Caco-2 (cell line): ENCODE results near the gene MAST4. TPM values are rescaled to one million over a fixed set of nuclear protein-coding genes. Genes with fewer than 3 reads are reported as not detected.

ENCODE experiments used
- BruUV-seq: library from RNA; stranded (reverse); fragments of 400-500 nt; replicated peaks from 2 replicates; lab custom pipeline; 2021; lab: Mats Ljungman, UMichigan
- CTCF ChIA-PET: fragments of 300-600 bp; sonication (Branson Sonifier 250); formaldehyde crosslinking; loops from one replicate; lab custom pipeline; 2022; ENCODE audit warnings: antibody characterized with exemption; lab: Charles Lee
- POLR2A ChIA-PET: fragments of 300-600 bp; sonication (Branson Sonifier 250); formaldehyde crosslinking; loops from one replicate; lab custom pipeline; 2022; ENCODE audit warnings: antibody characterized with exemption; lab: Charles Lee
- DNase-seq, 2 experiments: peaks; one replicate each; pipeline versions ENCODE4 v3.0.0 to v3.0.0-alpha.2; 2020 to 2022
- H3K27me3 ChIP-seq: replicated peaks from 2 replicates; pipeline ENCODE4 v1.6.0; 2011; ENCODE audit warnings: low read length; ENCODE audit not compliant: control insufficient read depth, insufficient read depth
- H3K36me3 ChIP-seq: 2 replicates; pipeline ENCODE4 v1.5.1; 2011; ENCODE audit warnings: low read length; ENCODE audit not compliant: control insufficient read depth, insufficient read depth
- H3K4me1 ChIP-seq: fragments of 250-450 bp; sonication (Bioruptor Pico); 2 replicates; pipeline ENCODE4 v1.5.1; 2020; ENCODE audit warnings: mild to moderate bottlenecking
- H3K4me3 ChIP-seq: 2 replicates; pipeline ENCODE4 v1.5.1; 2011; ENCODE audit warnings: low read depth, mild to moderate bottlenecking, control low read depth, low read length
- H3K9me3 ChIP-seq: fragments of 250-450 bp; sonication (Bioruptor Pico); 2 replicates; pipeline ENCODE4 v1.5.1; 2020; ENCODE audit warnings: mild to moderate bottlenecking, moderate library complexity
- H3K27ac Mint-ChIP-seq: one replicate; pipeline ENCODE4 v1.8.0; 2022; ENCODE audit warnings: mixed read lengths; ENCODE audit not compliant: unreplicated experiment
- H3K27me3 Mint-ChIP-seq: one replicate; pipeline ENCODE4 v1.8.0; 2022; ENCODE audit warnings: mixed read lengths; ENCODE audit not compliant: insufficient read depth, unreplicated experiment
- H3K36me3 Mint-ChIP-seq: one replicate; pipeline ENCODE4 v1.8.0; 2022; ENCODE audit warnings: mild to moderate bottlenecking, mixed read lengths; ENCODE audit not compliant: insufficient read depth, unreplicated experiment
- H3K4me1 Mint-ChIP-seq: one replicate; pipeline ENCODE4 v1.8.0; 2022; ENCODE audit warnings: low read depth, mixed read lengths; ENCODE audit not compliant: unreplicated experiment
- H3K4me3 Mint-ChIP-seq: one replicate; pipeline ENCODE4 v1.8.0; 2022; ENCODE audit warnings: mild to moderate bottlenecking, moderate library complexity, mixed read lengths; ENCODE audit not compliant: unreplicated experiment
- H3K9me3 Mint-ChIP-seq: one replicate; pipeline ENCODE4 v1.8.0; 2022; ENCODE audit warnings: mixed read lengths; ENCODE audit not compliant: unreplicated experiment
- intact Hi-C: fragments of 100-400 bp; cut with micrococcal nuclease; formaldehyde crosslinking; loops from one replicate; pipeline ENCODE4 v1.10.0; 2022; ENCODE audit not compliant: unreplicated experiment
- total RNA-seq: library from RNA; stranded (reverse); gene quantifications from 2 replicates; pipeline ENCODE4 v1.2.3, GENCODE V29; 2022
- TF ChIP-seq, protein P1 (sequence below), 2 experiments: fragments of 200-600 bp in 1 of 2; IDR thresholded peaks; 1 replicate in 1 of 2; 2 replicates in 1 of 2; pipeline versions ENCODE4 v1.5.1 to v1.8.0; 2011 to 2022; ENCODE audit warnings: antibody characterized with exemption in 1 of 2, control low read depth in 1 of 2, inconsistent platforms in 1 of 2, low read depth in 1 of 2, low read length in 1 of 2, mild to moderate bottlenecking in 1 of 2, moderate library complexity in 1 of 2; ENCODE audit not compliant: insufficient read depth in 1 of 2, severe bottlenecking in 1 of 2, unreplicated experiment in 1 of 2

The MAST4 gene
- total RNA-seq, 1 experiment from 2014 or later = 17.8 TPM

- no peak overlapping the region for H3K4me3 Mint-ChIP-seq
- H3K36me3 Mint-ChIP-seq = peaks cover 5% of the 10 kb centered on the region
- H3K9me3 ChIP-seq = no peaks in the 10 kb centered on the region
- BruUV-seq = no TSS peak
- DNase-seq = no peak
- H3K27me3 ChIP-seq = no peaks in the 10 kb centered on the region
- TF ChIP-seq, protein P1, sequence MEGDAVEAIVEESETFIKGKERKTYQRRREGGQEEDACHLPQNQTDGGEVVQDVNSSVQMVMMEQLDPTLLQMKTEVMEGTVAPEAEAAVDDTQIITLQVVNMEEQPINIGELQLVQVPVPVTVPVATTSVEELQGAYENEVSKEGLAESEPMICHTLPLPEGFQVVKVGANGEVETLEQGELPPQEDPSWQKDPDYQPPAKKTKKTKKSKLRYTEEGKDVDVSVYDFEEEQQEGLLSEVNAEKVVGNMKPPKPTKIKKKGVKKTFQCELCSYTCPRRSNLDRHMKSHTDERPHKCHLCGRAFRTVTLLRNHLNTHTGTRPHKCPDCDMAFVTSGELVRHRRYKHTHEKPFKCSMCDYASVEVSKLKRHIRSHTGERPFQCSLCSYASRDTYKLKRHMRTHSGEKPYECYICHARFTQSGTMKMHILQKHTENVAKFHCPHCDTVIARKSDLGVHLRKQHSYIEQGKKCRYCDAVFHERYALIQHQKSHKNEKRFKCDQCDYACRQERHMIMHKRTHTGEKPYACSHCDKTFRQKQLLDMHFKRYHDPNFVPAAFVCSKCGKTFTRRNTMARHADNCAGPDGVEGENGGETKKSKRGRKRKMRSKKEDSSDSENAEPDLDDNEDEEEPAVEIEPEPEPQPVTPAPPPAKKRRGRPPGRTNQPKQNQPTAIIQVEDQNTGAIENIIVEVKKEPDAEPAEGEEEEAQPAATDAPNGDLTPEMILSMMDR (IDR thresholded peaks at IDR 0.05; ENCODE audit: insufficient read depth in 1 of 2, low read depth in 1 of 2, low read length in 1 of 2, severe bottlenecking in 1 of 2, unreplicated experiment in 1 of 2) = no peak
- H3K4me1 Mint-ChIP-seq = no peaks in the 10 kb centered on the region
- H3K9me3 Mint-ChIP-seq = no peaks in the 10 kb centered on the region
- H3K4me3 ChIP-seq = no peak overlapping the region
- ChIA-PET POLR2A (no interaction called here), CTCF (no interaction called here)
- intact Hi-C loops = no loop called here
- peaks cover 18% of the 10 kb centered on the region for H3K27me3 Mint-ChIP-seq
- H3K36me3 ChIP-seq = no peaks in the 10 kb centered on the region
- H3K27ac Mint-ChIP-seq = no peak overlapping the region
- H3K4me1 ChIP-seq = no peaks in the 10 kb centered on the region
These were observed 64.2 kb downstream of the MAST4 start for GRCh38 chr5:66660396-66660795.

DNA sequence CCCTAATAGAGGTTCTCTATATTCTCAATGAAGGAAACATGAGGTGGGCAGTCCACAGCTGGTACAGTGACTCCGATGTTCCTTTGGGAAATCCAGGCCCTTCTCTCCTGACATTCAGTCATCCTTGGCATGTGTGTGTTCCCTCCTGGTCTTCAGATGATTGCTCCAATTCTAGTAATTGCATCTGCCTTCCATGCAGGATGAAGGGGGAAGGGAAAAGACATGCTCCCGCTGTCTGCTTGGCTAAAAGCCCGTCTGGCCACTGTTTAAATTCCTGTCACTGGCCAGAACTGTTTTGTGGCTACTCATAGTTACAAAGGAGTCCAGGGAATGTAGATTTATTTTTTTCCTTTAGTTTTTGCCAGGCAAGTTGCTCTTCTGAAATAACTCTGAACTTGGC is 65.0 kb downstream of the MAST4 start:
- no peaks in the 10 kb centered on the region for H3K4me1 Mint-ChIP-seq
- peaks cover 18% of the 10 kb centered on the region for H3K27me3 Mint-ChIP-seq
- H3K9me3 Mint-ChIP-seq = no peaks in the 10 kb centered on the region
- H3K27ac Mint-ChIP-seq = no peak overlapping the region
- peaks cover 5% of the 10 kb centered on the region for H3K36me3 Mint-ChIP-seq
- POLR2A ChIA-PET = no interaction called here
- Histone ChIP-seq H3K36me3 (no peaks in the 10 kb centered on the region), H3K27me3 (no peaks in the 10 kb centered on the region), H3K9me3 (no peaks in the 10 kb centered on the region), H3K4me3 (no peak overlapping the region), H3K4me1 (no peaks in the 10 kb centered on the region)
- CTCF ChIA-PET = no interaction called here
- no TSS peak for BruUV-seq
- intact Hi-C loops = no loop called here
- TF ChIP-seq, protein P1 (IDR thresholded peaks at IDR 0.05; ENCODE audit: insufficient read depth in 1 of 2, low read depth in 1 of 2, low read length in 1 of 2, severe bottlenecking in 1 of 2, unreplicated experiment in 1 of 2) = no peak
- no peak overlapping the region for H3K4me3 Mint-ChIP-seq
- no peak for DNase-seq

DNA sequence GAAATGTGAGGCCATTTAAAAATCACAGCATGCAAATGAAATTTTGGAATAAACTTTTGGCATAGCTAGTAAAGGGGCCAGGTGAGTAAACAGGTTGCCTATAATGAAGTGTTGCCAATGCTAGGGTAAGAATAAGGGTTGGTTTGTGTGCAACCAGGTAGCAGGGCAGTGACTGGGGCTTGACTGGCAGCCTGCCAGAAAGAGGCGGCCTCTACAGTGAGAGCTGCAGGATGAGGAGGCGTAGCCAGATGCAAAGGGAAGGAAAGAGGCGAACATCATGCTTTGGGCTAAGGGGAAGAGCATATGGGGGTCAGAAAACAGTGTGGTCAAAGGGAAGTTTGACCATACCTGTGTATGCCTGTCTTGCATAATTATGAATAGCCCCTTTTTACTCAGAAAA is 70.6 kb downstream of the MAST4 start:
- Histone ChIP-seq H3K4me3 (no peak overlapping the region), H3K27me3 (no peaks in the 10 kb centered on the region), H3K9me3 (no peaks in the 10 kb centered on the region), H3K36me3 (no peaks in the 10 kb centered on the region), H3K4me1 (no peaks in the 10 kb centered on the region)
- peaks cover 24% of the 10 kb centered on the region for H3K27me3 Mint-ChIP-seq
- no peak overlapping the region for H3K27ac Mint-ChIP-seq
- H3K4me1 Mint-ChIP-seq = no peaks in the 10 kb centered on the region
- intact Hi-C loops = no loop called here
- DNase-seq = no peak
- no TSS peak for BruUV-seq
- ChIA-PET POLR2A (no interaction called here), CTCF (no interaction called here)
- H3K36me3 Mint-ChIP-seq = no peaks in the 10 kb centered on the region
- no peaks in the 10 kb centered on the region for H3K9me3 Mint-ChIP-seq
- H3K4me3 Mint-ChIP-seq = no peak overlapping the region
- TF ChIP-seq, protein P1 (IDR thresholded peaks at IDR 0.05; ENCODE audit: insufficient read depth in 1 of 2, low read depth in 1 of 2, low read length in 1 of 2, severe bottlenecking in 1 of 2, unreplicated experiment in 1 of 2) = no peak
